ENCODE results near the gene TMTC1.

TMTC1 gene

DNA sequence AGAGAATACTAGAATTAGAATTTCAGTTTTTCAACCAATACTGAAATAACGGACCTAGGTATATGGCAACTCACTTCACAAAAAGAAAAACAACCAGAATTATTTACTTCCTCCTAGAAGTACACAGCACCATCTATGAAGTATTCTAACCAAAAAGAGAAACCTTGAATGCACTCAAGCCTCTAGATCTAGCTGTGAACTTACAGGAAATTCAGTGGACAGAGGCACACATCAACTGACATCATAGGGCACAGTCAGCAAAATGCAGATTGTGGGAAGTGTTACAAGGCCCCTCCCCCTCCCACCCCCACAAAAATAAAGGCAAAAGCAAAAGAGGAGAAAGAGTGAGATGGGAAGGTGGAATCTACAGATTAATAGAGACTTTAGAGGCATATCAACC is 102.4 kb downstream of the TMTC1 start:
- no peak overlapping the region for H3K4me2 ChIP-seq (ENCODE audit: low read length)
- H3K36me3 ChIP-seq (ENCODE audit: control insufficient read depth, insufficient read depth, low read length), result no peaks in the 10 kb centered on the region
- no peak overlapping the region for H3K9ac ChIP-seq
- TF ChIP-seq, protein P1, sequence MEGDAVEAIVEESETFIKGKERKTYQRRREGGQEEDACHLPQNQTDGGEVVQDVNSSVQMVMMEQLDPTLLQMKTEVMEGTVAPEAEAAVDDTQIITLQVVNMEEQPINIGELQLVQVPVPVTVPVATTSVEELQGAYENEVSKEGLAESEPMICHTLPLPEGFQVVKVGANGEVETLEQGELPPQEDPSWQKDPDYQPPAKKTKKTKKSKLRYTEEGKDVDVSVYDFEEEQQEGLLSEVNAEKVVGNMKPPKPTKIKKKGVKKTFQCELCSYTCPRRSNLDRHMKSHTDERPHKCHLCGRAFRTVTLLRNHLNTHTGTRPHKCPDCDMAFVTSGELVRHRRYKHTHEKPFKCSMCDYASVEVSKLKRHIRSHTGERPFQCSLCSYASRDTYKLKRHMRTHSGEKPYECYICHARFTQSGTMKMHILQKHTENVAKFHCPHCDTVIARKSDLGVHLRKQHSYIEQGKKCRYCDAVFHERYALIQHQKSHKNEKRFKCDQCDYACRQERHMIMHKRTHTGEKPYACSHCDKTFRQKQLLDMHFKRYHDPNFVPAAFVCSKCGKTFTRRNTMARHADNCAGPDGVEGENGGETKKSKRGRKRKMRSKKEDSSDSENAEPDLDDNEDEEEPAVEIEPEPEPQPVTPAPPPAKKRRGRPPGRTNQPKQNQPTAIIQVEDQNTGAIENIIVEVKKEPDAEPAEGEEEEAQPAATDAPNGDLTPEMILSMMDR (IDR thresholded peaks at IDR 0.05), result no peak
- peaks cover 13% of the 10 kb centered on the region for H3K4me1 ChIP-seq
- peaks cover 9% of the 10 kb centered on the region for H3K79me2 ChIP-seq
- H3K27ac ChIP-seq, result no peak overlapping the region
- no peaks in the 10 kb centered on the region for H3K9me3 ChIP-seq (ENCODE audit: control insufficient read depth, low read length)
- H3K4me3 ChIP-seq (ENCODE audit: low read depth, low read length), result no peak overlapping the region
- H3K27me3 ChIP-seq (ENCODE audit: control insufficient read depth, insufficient read depth, low read length), result no peaks in the 10 kb centered on the region
- no peak overlapping the region for H2AFZ ChIP-seq

DNA sequence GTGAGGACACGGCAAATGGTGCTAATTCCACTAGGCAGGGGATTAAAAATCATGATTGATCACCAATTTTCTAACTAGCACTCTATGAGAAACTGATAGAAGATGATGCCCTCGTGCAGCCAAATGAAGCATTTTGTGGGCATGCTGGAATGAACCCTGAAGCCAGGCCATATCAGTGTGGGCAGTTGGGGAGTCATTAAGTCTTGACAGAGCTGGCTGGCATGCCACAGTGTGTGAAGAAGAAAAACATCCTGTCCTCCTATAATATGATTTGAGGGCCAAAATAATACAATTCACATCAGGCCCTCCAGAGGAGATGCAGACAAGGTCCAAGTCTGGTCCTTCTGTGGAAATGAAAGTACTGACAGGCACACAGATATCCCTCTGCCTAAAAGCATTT is 107.1 kb downstream of the TMTC1 start:
- Histone ChIP-seq H3K27me3 (ENCODE audit: control insufficient read depth, insufficient read depth, low read length) (no peaks in the 10 kb centered on the region), H3K9me3 (ENCODE audit: control insufficient read depth, low read length) (no peaks in the 10 kb centered on the region), H2AFZ (peak overlapping the region; percentile 19), H3K36me3 (ENCODE audit: control insufficient read depth, insufficient read depth, low read length) (no peaks in the 10 kb centered on the region), H3K27ac (no peak overlapping the region), H3K9ac (no peak overlapping the region), H3K4me2 (ENCODE audit: low read length) (no peak overlapping the region), H3K4me3 (ENCODE audit: low read depth, low read length) (no peak overlapping the region), H3K79me2 (peaks cover 13% of the 10 kb centered on the region), H3K4me1 (peaks cover 21% of the 10 kb centered on the region)
- TF ChIP-seq, protein P1 (IDR thresholded peaks at IDR 0.05), result no peak

DNA sequence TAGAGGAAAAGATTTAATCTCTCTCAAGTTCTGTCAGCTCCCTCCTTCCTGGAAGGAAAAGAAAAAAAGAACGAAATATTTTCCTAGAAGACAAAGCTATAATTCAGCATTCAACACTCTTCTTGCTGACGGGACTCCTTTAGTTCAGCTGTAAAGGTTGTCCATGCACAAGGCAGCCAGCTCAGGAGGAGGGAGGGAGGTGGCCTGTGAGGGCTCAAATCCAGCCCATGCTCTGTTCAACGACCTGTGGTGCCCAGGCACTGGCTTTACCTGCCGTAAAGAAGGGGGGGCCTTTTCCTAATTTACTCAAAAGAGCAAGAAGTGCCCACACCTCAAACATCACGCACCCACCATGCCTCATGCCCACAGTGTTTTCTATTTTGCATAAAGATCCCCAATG is 109.3 kb downstream of the TMTC1 start:
- peaks cover 17% of the 10 kb centered on the region for H3K79me2 ChIP-seq
- peaks cover 21% of the 10 kb centered on the region for H3K4me1 ChIP-seq
- H3K27me3 ChIP-seq (ENCODE audit: control insufficient read depth, insufficient read depth, low read length), result no peaks in the 10 kb centered on the region
- no peak overlapping the region for H3K9ac ChIP-seq
- H3K27ac ChIP-seq, result no peak overlapping the region
- no peak overlapping the region for H3K4me2 ChIP-seq (ENCODE audit: low read length)
- no peaks in the 10 kb centered on the region for H3K9me3 ChIP-seq (ENCODE audit: control insufficient read depth, low read length)
- TF ChIP-seq, protein P1 (IDR thresholded peaks at IDR 0.05), result no peak
- no peak overlapping the region for H3K4me3 ChIP-seq (ENCODE audit: low read depth, low read length)
- H3K36me3 ChIP-seq (ENCODE audit: control insufficient read depth, insufficient read depth, low read length), result no peaks in the 10 kb centered on the region
- H2AFZ ChIP-seq, result no peak overlapping the region

DNA sequence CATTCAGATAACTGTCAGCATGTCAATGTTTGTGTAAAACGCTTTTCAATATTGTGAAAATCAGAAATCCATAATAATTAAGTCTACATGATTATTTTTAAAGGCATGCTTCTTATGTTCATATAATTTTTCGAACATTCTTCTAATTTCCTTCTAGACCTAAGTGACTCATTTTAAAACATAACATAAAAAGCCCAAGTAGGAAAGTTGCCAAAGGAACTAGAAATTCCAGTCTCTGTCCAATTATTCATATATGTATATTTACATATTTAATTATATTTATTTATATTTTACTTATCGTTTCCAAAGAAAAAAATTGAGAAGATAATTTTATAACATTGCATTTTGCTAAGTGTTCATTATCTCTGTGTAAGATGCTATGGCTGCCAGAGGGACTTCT is 110.4 kb downstream of the TMTC1 start:
- TF ChIP-seq, protein P1 (IDR thresholded peaks at IDR 0.05), result no peak
- Histone ChIP-seq H2AFZ (no peak overlapping the region), H3K4me3 (ENCODE audit: low read depth, low read length) (no peak overlapping the region)

GRCh38 chr12:29672580-29672979 is 111.2 kb downstream of the TMTC1 start:
- Histone ChIP-seq H3K4me3 (ENCODE audit: low read depth, low read length) (no peak overlapping the region), H3K79me2 (peaks cover 20% of the 10 kb centered on the region), H3K4me2 (ENCODE audit: low read length) (no peak overlapping the region), H3K36me3 (ENCODE audit: control insufficient read depth, insufficient read depth, low read length) (no peaks in the 10 kb centered on the region), H3K27ac (no peak overlapping the region), H2AFZ (no peak overlapping the region), H3K9ac (no peak overlapping the region), H3K4me1 (peaks cover 21% of the 10 kb centered on the region), H3K27me3 (ENCODE audit: control insufficient read depth, insufficient read depth, low read length) (no peaks in the 10 kb centered on the region), H3K9me3 (ENCODE audit: control insufficient read depth, low read length) (no peaks in the 10 kb centered on the region)
- TF ChIP-seq, protein P1 (IDR thresholded peaks at IDR 0.05), result no peak

More for the DNA sequence above, 110.4 kb downstream of the TMTC1 start:
- Histone ChIP-seq H3K36me3 (ENCODE audit: control insufficient read depth, insufficient read depth, low read length) (no peaks in the 10 kb centered on the region), H3K9me3 (ENCODE audit: control insufficient read depth, low read length) (no peaks in the 10 kb centered on the region), H3K4me2 (ENCODE audit: low read length) (no peak overlapping the region), H3K9ac (no peak overlapping the region), H3K27me3 (ENCODE audit: control insufficient read depth, insufficient read depth, low read length) (no peaks in the 10 kb centered on the region), H3K4me1 (peaks cover 21% of the 10 kb centered on the region), H3K27ac (no peak overlapping the region), H3K79me2 (peaks cover 20% of the 10 kb centered on the region)
